ENCODE data around the gene COL6A3.

GRCh38 chr2:237380768-237381167 lies 33.2 kb downstream of the COL6A3 start:
- TF ChIP-seq CTCF (conservative IDR thresholded peaks at IDR 0.05) = no peak
- no peak for TF ChIP-seq ZFX (IDR thresholded peaks at IDR 0.05)
